Ishikawa (cell line): ENCODE measurements around the gene YARS1.

Source experiments
- CEBPB ChIP-seq: IDR thresholded peaks from 2 replicates; pipeline ENCODE4 v1.6.1; 2012
- CREB1 ChIP-seq: IDR thresholded peaks from 2 replicates; pipeline ENCODE4 v1.6.1; 2012; ENCODE audit warnings: low read depth
- EGR1 ChIP-seq: IDR thresholded peaks from 2 replicates; pipeline ENCODE4 v1.6.1; 2012
- EP300 ChIP-seq: IDR thresholded peaks from 2 replicates; pipeline ENCODE4 v1.6.1; 2012; ENCODE audit warnings: borderline replicate concordance
- FOXM1 ChIP-seq: IDR thresholded peaks from 2 replicates; pipeline ENCODE4 v1.6.1; 2012; ENCODE audit warnings: low read depth, borderline replicate concordance
- NFIC ChIP-seq: IDR thresholded peaks from 2 replicates; pipeline ENCODE4 v1.6.1; 2012
- RAD21 ChIP-seq: IDR thresholded peaks from 2 replicates; pipeline ENCODE4 v1.6.1; 2012; ENCODE audit warnings: low read depth
- REST ChIP-seq: IDR thresholded peaks from 2 replicates; pipeline ENCODE4 v1.6.1; 2012; ENCODE audit warnings: low read depth, mild to moderate bottlenecking
- TAF1 ChIP-seq: IDR thresholded peaks from 2 replicates; pipeline ENCODE4 v1.6.1; 2012; ENCODE audit warnings: low read depth, mild to moderate bottlenecking
- TCF12 ChIP-seq: IDR thresholded peaks from 2 replicates; pipeline ENCODE4 v1.6.1; 2012; ENCODE audit warnings: low read depth
- TEAD4 ChIP-seq: IDR thresholded peaks from 2 replicates; pipeline ENCODE4 v1.6.1; 2012
- YY1 ChIP-seq: IDR thresholded peaks from 2 replicates; pipeline ENCODE4 v1.6.1; 2012; ENCODE audit warnings: low read depth
- ZBTB7A ChIP-seq: IDR thresholded peaks from 2 replicates; pipeline ENCODE4 v1.6.1; 2012; ENCODE audit warnings: low read depth
- TF ChIP-seq, protein P1 (sequence below): IDR thresholded peaks from 2 replicates; pipeline ENCODE4 v1.6.1; 2012
- TF ChIP-seq, protein P2 (sequence below): IDR thresholded peaks from 2 replicates; pipeline ENCODE4 v1.6.1; 2012

Gene YARS1

GRCh38 chr1:32773018-32773763 is 44.0 kb downstream of the YARS1 start:
- TF ChIP-seq TEAD4 (peak; percentile 19; the same call in 1 of the 2 replicates), EGR1 (no peak), RAD21 (peak; percentile 85)

DNA sequence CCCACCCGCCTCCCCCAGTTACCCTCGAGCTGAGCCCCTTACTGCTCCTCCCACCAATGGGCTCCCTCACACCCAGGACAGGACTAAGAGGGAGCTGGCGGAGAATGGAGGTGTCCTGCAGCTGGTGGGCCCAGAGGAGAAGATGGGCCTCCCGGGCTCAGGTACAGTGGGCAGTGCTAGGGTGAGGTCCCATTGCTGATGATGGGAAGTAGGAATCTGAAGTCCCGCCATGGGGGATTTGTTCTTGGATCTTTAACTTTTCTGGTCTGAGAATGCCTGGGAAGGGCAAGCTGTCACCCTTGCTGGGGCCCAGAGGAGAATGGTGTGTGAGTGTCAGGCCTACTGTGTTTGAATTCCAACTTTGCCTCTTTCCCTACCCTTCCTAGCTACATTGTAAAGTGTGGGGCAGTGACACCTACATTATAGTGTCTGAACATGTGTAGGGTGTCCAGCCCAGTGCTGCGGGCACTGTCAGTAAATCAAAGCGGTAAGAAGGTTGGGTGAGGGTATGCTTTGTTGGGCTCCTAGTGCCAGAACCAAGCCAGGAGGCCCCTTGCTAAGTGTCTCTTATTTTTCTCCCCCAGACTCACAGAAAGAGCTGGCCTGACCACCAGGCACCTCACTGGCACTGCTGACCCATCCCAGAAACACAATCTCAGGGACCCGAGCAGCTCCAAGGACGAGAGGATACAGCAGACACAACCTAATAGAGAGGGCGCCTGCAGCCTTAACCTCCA is 44.7 kb downstream of the YARS1 start:
- no peak for TF ChIP-seq TEAD4
- no peak for TF ChIP-seq REST
- TF ChIP-seq CEBPB, result no peak
- TF ChIP-seq NFIC, result no peak
- no peak for TF ChIP-seq ZBTB7A
- no peak for TF ChIP-seq CREB1
- TF ChIP-seq, protein P1, sequence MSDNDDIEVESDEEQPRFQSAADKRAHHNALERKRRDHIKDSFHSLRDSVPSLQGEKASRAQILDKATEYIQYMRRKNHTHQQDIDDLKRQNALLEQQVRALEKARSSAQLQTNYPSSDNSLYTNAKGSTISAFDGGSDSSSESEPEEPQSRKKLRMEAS, result no peak
- TF ChIP-seq RAD21, result no peak
- no peak for TF ChIP-seq TAF1
- TF ChIP-seq FOXM1, result no peak
- TF ChIP-seq EGR1, result no peak
- no peak for TF ChIP-seq TCF12
- TF ChIP-seq, protein P2, sequence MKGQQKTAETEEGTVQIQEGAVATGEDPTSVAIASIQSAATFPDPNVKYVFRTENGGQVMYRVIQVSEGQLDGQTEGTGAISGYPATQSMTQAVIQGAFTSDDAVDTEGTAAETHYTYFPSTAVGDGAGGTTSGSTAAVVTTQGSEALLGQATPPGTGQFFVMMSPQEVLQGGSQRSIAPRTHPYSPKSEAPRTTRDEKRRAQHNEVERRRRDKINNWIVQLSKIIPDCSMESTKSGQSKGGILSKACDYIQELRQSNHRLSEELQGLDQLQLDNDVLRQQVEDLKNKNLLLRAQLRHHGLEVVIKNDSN, result no peak
- TF ChIP-seq EP300, result no peak
- TF ChIP-seq YY1, result no peak

DNA sequence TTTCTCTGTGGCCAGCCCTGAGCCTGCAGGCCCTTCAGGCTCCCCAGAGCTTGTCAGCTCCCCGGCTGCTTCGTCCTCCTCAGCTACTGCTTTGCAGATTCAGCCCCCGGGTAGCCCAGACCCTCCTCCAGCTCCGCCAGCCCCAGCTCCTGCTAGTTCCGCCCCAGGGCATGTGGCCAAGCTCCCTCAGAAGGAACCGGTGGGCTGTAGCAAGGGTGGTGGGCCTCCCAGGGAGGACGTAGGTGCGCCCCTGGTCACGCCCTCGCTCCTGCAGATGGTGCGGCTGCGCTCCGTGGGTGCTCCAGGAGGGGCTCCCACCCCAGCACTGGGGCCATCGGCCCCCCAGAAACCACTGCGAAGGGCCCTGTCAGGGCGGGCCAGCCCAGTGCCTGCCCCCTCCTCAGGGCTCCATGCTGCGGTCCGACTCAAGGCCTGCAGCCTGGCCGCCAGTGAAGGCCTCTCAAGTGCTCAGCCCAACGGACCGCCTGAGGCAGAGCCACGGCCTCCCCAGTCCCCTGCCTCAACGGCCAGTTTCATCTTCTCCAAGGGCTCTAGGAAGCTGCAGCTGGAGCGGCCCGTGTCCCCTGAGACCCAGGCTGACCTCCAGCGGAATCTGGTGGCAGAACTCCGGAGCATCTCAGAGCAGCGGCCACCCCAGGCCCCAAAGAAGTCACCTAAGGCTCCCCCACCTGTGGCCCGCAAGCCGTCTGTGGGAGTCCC is 45.4 kb downstream of the YARS1 start:
- TF ChIP-seq TAF1, result no peak
- no peak for TF ChIP-seq EGR1
- TF ChIP-seq, protein P2, result no peak
- no peak for TF ChIP-seq EP300
- no peak for TF ChIP-seq YY1

DNA sequence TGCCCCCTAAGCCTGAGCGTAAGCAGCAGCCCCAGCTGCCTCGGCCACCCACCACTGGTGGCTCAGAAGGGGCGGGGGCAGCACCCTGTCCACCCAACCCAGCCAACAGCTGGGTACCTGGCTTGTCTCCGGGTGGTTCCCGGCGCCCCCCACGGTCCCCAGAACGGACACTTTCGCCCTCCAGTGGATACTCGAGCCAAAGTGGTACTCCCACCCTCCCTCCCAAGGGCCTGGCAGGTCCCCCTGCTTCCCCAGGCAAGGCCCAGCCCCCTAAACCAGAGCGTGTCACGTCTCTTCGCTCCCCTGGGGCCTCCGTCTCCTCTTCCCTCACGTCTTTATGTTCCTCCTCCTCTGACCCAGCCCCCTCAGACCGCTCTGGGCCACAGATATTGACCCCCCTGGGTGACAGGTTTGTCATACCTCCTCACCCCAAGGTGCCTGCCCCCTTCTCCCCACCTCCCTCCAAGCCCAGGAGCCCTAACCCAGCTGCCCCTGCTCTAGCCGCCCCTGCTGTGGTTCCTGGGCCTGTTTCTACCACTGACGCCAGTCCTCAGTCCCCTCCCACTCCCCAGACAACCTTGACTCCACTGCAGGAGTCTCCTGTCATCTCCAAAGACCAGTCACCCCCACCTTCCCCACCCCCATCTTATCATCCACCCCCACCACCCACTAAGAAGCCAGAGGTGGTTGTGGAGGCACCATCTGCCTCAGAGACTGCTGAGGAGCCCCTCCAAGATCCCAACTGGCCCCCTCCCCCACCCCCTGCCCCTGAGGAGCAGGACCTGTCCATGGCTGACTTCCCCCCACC is 46.2 kb downstream of the YARS1 start:
- TF ChIP-seq FOXM1 (no peak), TEAD4 (no peak), ZBTB7A (no peak), EGR1 (no peak), RAD21 (no peak), YY1 (no peak), CREB1 (no peak), TCF12 (no peak), NFIC (no peak), EP300 (no peak), REST (no peak)
- TF ChIP-seq, protein P2, result no peak
- TF ChIP-seq, protein P1, result no peak
